CD4-positive, alpha-beta T cell (primary cell): ENCODE results near the gene ACTN4. TPM values are rescaled to one million over a fixed set of nuclear protein-coding genes. Genes with fewer than 3 reads are reported as not detected.
A peak's percentile ranks its signal among the peaks of the same experiment; 100 is the strongest.

ENCODE experiments used
- ATAC-seq: fragments of 200-7000 bp; cut with Tn5 transposase; one replicate; pipeline ENCODE4 v1.10.0; 2022; ENCODE audit warnings: mild to moderate bottlenecking; ENCODE audit not compliant: poor library complexity
- CTCF ChIA-PET: fragments of 350-600 bp; sonication (Branson Sonifier 250); formaldehyde crosslinking; loops from one replicate; lab custom pipeline; 2021; ENCODE audit warnings: antibody characterized with exemption, inconsistent platforms; lab: Charles Lee
- POLR2A ChIA-PET: fragments of 350-600 bp; sonication (Branson Sonifier 250); formaldehyde crosslinking; loops from one replicate; lab custom pipeline; 2021; ENCODE audit warnings: antibody characterized with exemption, inconsistent platforms; lab: Charles Lee
- DNase-seq, 14 experiments: peaks; one replicate each; pipeline ENCODE4 v3.0.0-alpha.2; 2013 to 2020; ENCODE audit warnings: mixed read lengths in 2 of 14
- H3K27ac ChIP-seq, 2 donors: one replicate each; pipeline versions ENCODE4 v1.5.1 to v1.7.0; 2013; ENCODE audit warnings: low read length in 2 of 2, low read depth in 1 of 2, mild to moderate bottlenecking in 1 of 2
- H3K27me3 ChIP-seq, 2 experiments: 1 replicate in 1 of 2; 2 replicates in 1 of 2; pipeline versions ENCODE4 v1.6.1 to v1.7.0; 2013; ENCODE audit warnings: low read length in 2 of 2, control low read depth in 1 of 2, mild to moderate bottlenecking in 1 of 2, moderate library complexity in 1 of 2; ENCODE audit not compliant: insufficient read depth in 2 of 2, control insufficient read depth in 1 of 2
- H3K36me3 ChIP-seq: one replicate; pipeline ENCODE4 v1.6.1; 2013; ENCODE audit warnings: low read length, control low read depth; ENCODE audit not compliant: insufficient read depth
- H3K4me1 ChIP-seq: one replicate; pipeline ENCODE4 v1.6.1; 2013; ENCODE audit warnings: low read length, control low read depth; ENCODE audit not compliant: insufficient read depth
- H3K4me3 ChIP-seq: one replicate; pipeline ENCODE4 v1.5.1; 2013; ENCODE audit warnings: mild to moderate bottlenecking, low read length, moderate library complexity
- H3K9me3 ChIP-seq, 2 experiments: 1 replicate in 1 of 2; 2 replicates in 1 of 2; pipeline versions ENCODE4 v1.6.1 to v1.7.0; 2013; ENCODE audit warnings: low read length in 2 of 2, mild to moderate bottlenecking in 2 of 2, control low read depth in 1 of 2, moderate library complexity in 1 of 2; ENCODE audit not compliant: control insufficient read depth in 1 of 2, insufficient read depth in 1 of 2
- H3K27ac Mint-ChIP-seq: one replicate; pipeline ENCODE4 v1.8.0; 2020; ENCODE audit warnings: mixed read lengths
- H3K27me3 Mint-ChIP-seq: one replicate; pipeline ENCODE4 v1.8.0; 2021; ENCODE audit warnings: mixed read lengths
- H3K36me3 Mint-ChIP-seq: one replicate; pipeline ENCODE4 v1.8.0; 2021; ENCODE audit warnings: low read depth, mixed read lengths
- H3K4me1 Mint-ChIP-seq: one replicate; pipeline ENCODE4 v1.8.0; 2021; ENCODE audit warnings: low read depth, mixed read lengths
- H3K4me3 Mint-ChIP-seq: one replicate; pipeline ENCODE4 v1.8.0; 2020; ENCODE audit warnings: mild to moderate bottlenecking, mixed read lengths
- H3K9me3 Mint-ChIP-seq: one replicate; pipeline ENCODE4 v1.8.0; 2020; ENCODE audit warnings: mixed read lengths
- intact Hi-C, 2 experiments: fragments of 100-400 bp; cut with DNase I in 1 of 2; cut with micrococcal nuclease in 1 of 2; formaldehyde crosslinking; loops; one replicate each; pipeline versions ENCODE4 v1.15.1 to v1.9.0; 2023 to 2025; cut with DNase I, micrococcal nuclease
- total RNA-seq, 174 experiments: library from RNA in 2 of 174; stranded (reverse) in 2 of 174; gene quantifications; one replicate each; pipeline ENCODE4 v1.2.3 and lab custom pipeline; 2021 to 2026
- TF ChIP-seq, protein P1 (sequence below): fragments of 200-600 bp; IDR thresholded peaks from one replicate; pipeline ENCODE4 v1.8.0; 2022; ENCODE audit warnings: antibody characterized with exemption, mild to moderate bottlenecking

Gene ACTN4
- total RNA-seq, 2 experiments from 2014 or later: 70.3 to 84.0 TPM

GRCh38 chr19:38737921-38738737 is 90.7 kb downstream of the ACTN4 start:
- no peaks in the 10 kb centered on the region for H3K9me3 Mint-ChIP-seq
- intact Hi-C loops: loop anchor here in 1 of 2 experiments (10.0 kb wide), 1 partner anchor 107 kb away; the partner anchor contains the start of gene HNRNPL

DNA sequence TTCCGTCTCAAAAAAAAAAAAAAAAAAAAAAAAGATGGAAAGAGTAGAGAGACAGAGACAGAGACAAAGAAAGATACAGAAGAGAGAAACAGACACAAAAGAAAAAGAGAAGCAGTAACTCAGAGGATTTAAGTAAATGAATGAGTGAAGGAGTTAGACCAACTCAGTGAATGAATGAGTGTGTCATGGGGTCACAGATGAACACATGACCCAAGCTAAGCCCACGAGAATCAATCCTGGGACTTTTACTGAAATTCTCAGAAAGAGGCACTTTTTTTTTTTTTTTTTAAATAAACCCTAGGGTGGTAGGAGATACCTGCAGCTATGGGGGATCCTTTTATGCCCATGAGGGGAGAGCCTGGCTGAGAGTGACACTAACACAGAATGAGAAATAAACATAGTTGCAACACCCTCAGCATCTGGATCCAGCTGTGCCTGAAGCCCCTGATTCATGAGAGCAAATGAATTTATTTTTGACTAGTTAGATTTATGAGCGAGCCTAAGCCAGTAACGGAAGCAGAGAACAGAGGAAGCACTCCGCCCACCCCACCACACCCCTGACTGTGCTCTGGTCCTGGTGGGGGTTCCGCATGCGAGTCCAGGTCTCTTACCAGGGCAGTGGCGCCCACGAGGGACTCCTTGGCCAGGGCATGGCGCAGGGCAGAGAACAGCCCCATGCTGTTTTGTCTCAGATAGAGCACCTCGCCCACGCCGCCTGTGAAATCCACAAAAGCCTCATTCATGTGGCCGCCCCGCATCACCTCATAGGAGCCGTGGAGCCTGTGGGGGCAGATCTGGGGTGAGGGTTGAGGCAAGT is 92.2 kb downstream of the ACTN4 start:
- no peak overlapping the region for H3K27ac Mint-ChIP-seq
- no peaks in the 10 kb centered on the region for H3K36me3 ChIP-seq
- TF ChIP-seq, protein P1, sequence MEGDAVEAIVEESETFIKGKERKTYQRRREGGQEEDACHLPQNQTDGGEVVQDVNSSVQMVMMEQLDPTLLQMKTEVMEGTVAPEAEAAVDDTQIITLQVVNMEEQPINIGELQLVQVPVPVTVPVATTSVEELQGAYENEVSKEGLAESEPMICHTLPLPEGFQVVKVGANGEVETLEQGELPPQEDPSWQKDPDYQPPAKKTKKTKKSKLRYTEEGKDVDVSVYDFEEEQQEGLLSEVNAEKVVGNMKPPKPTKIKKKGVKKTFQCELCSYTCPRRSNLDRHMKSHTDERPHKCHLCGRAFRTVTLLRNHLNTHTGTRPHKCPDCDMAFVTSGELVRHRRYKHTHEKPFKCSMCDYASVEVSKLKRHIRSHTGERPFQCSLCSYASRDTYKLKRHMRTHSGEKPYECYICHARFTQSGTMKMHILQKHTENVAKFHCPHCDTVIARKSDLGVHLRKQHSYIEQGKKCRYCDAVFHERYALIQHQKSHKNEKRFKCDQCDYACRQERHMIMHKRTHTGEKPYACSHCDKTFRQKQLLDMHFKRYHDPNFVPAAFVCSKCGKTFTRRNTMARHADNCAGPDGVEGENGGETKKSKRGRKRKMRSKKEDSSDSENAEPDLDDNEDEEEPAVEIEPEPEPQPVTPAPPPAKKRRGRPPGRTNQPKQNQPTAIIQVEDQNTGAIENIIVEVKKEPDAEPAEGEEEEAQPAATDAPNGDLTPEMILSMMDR: no peak
- peak overlapping the region; percentile 20 for H3K4me3 Mint-ChIP-seq
- H3K4me1 ChIP-seq: peaks cover 49% of the 10 kb centered on the region
- POLR2A ChIA-PET: interaction anchor here (0.8 kb wide), 1 partner anchor 30 kb away, joined by 4 read pairs; no protein-coding TSS in a partner anchor
- ATAC-seq (no peak), DNase-seq (peak in 3 of 14 experiments; percentile 19 to 44 (median 33))
- no peak overlapping the region for H3K4me3 ChIP-seq
- H3K9me3 Mint-ChIP-seq: no peaks in the 10 kb centered on the region
- intact Hi-C loops: loop anchor here in 1 of 2 experiments (10.0 kb wide), 1 partner anchor 105 kb away; the partner anchor contains the start of gene HNRNPL
- no peaks in the 10 kb centered on the region for H3K9me3 ChIP-seq
- no peaks in the 10 kb centered on the region for H3K27me3 ChIP-seq
- peaks cover 5% of the 10 kb centered on the region for H3K27me3 Mint-ChIP-seq
- H3K4me1 Mint-ChIP-seq: peaks cover 35% of the 10 kb centered on the region
- CTCF ChIA-PET: no interaction called here
- no peak overlapping the region for H3K27ac ChIP-seq
- no peaks in the 10 kb centered on the region for H3K36me3 Mint-ChIP-seq

More at GRCh38 chr19:38737921-38738737, 90.7 kb downstream of the ACTN4 start:
- Mint-ChIP-seq H3K4me1 (peaks cover 44% of the 10 kb centered on the region), H3K27ac (peak overlapping the region; percentile 52), H3K27me3 (peaks cover 5% of the 10 kb centered on the region), H3K36me3 (no peaks in the 10 kb centered on the region), H3K4me3 (peak overlapping the region; percentile 84)
- Histone ChIP-seq H3K4me3 (no peak overlapping the region), H3K9me3 (no peaks in the 10 kb centered on the region), H3K4me1 (peaks cover 60% of the 10 kb centered on the region), H3K27me3 (no peaks in the 10 kb centered on the region), H3K36me3 (no peaks in the 10 kb centered on the region), H3K27ac (no peak overlapping the region)
- POLR2A ChIA-PET: interaction anchor here (2.0 kb wide), 1 partner anchor 32 kb away, joined by 6 read pairs; no protein-coding TSS in a partner anchor
- TF ChIP-seq, protein P1: no peak
- DNase-seq (peak in 1 of 14 experiments; percentile 37), ATAC-seq (no peak)
- CTCF ChIA-PET: interaction anchor here (0.9 kb wide), 1 partner anchor 192 kb away, joined by 4 read pairs; the partner anchor contains the start of genes MRPS12 and SARS2

GRCh38 chr19:38740257-38740592 is 92.8 kb downstream of the ACTN4 start:
- DNase-seq: no peak
- Mint-ChIP-seq H3K27ac (no peak overlapping the region), H3K4me1 (peaks cover 30% of the 10 kb centered on the region), H3K4me3 (no peak overlapping the region), H3K9me3 (no peaks in the 10 kb centered on the region), H3K36me3 (no peaks in the 10 kb centered on the region), H3K27me3 (peaks cover 5% of the 10 kb centered on the region)
- ChIA-PET CTCF (no interaction called here), POLR2A (no interaction called here)
- H3K27ac ChIP-seq: no peak overlapping the region
- no peaks in the 10 kb centered on the region for H3K27me3 ChIP-seq
- TF ChIP-seq, protein P1: no peak
- no peaks in the 10 kb centered on the region for H3K9me3 ChIP-seq
- ATAC-seq: no peak
- no peaks in the 10 kb centered on the region for H3K36me3 ChIP-seq
- intact Hi-C loops: no loop called here
- no peak overlapping the region for H3K4me3 ChIP-seq
- peaks cover 44% of the 10 kb centered on the region for H3K4me1 ChIP-seq
